ENCODE measurements around the gene IRF2BPL.

Gene IRF2BPL

DNA sequence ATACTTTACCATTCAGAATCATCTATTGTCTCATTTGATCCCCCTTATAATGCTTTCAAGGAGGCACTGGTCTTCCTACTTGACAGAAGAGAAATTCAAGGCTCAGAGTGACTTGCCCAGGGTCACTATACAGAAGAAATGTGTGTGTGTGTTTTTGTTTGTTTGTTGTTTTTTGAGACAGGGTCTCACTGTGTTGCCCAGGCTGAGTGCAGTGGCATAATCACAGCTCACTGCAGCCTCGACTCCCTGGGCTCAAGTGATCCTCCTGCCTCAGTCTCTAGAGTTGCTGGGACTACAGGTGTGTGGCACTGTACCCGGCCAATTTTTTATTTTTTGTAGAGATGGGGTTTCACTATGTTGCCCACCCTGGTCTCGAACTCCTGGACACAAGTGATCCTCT lies 22.9 kb downstream of the IRF2BPL start:
- TF ChIP-seq, protein P1, sequence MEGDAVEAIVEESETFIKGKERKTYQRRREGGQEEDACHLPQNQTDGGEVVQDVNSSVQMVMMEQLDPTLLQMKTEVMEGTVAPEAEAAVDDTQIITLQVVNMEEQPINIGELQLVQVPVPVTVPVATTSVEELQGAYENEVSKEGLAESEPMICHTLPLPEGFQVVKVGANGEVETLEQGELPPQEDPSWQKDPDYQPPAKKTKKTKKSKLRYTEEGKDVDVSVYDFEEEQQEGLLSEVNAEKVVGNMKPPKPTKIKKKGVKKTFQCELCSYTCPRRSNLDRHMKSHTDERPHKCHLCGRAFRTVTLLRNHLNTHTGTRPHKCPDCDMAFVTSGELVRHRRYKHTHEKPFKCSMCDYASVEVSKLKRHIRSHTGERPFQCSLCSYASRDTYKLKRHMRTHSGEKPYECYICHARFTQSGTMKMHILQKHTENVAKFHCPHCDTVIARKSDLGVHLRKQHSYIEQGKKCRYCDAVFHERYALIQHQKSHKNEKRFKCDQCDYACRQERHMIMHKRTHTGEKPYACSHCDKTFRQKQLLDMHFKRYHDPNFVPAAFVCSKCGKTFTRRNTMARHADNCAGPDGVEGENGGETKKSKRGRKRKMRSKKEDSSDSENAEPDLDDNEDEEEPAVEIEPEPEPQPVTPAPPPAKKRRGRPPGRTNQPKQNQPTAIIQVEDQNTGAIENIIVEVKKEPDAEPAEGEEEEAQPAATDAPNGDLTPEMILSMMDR (conservative IDR thresholded peaks at IDR 0.05): no peak
- TF ChIP-seq ZFX (IDR thresholded peaks at IDR 0.05): no peak
- H3K27ac ChIP-seq: peak overlapping the region; percentile 90

DNA sequence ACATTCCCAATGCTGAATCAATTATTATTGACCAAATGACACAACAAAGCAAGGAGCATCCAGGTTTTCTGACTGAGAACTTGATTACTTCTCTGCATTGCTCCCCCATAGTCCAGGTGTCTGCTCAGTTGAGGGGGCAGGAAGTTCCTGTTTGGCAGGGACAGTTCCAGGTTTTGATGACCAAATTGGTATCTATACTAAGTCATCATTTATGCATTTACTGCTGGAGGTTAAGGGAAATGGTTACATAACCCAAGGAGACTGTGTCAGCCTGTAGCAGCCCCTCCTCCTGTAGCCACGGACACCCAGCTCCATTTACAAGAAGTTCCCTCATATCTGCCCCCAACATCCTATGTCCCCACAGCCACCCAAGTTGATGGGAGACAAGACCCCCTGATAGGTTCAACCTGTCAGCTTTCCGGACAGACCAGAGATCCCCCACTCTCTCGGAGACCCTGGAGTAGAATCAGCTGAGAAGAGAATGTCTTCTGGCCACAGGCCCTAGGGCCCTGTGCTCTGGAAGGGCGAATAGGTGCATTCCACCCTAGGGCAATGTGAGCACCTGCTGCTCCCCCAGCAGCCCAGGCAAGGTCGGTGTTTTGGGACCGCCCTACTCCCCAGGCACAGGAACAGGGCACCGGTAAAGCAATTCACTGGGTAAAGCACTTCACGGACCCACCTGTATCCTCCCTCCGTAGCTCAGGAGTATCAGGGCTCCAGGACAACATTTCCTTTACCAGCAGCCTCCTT lies 23.6 kb downstream of the IRF2BPL start:
- TF ChIP-seq ZFX (IDR thresholded peaks at IDR 0.05): no peak
- peak overlapping the region; percentile 90 for H3K27ac ChIP-seq

GRCh38 chr14:77003960-77004710 lies 24.4 kb downstream of the IRF2BPL start:
- TF ChIP-seq, protein P1 (conservative IDR thresholded peaks at IDR 0.05): no peak
- TF ChIP-seq ZFX (IDR thresholded peaks at IDR 0.05): 0 out of 2 replicates have a peak, but pooled peaks have one; percentile 16
- peak overlapping the region; percentile 90 for H3K27ac ChIP-seq

- no peak for TF ChIP-seq ZFX (IDR thresholded peaks at IDR 0.05)
- TF ChIP-seq, protein P1 (conservative IDR thresholded peaks at IDR 0.05): no peak
- peak overlapping the region; percentile 90 for H3K27ac ChIP-seq
These were observed 25.6 kb downstream of the IRF2BPL start for GRCh38 chr14:77002889-77003288.

GRCh38 chr14:77002335-77002734 lies 26.2 kb downstream of the IRF2BPL start:
- no peak overlapping the region for H3K27ac ChIP-seq

GRCh38 chr14:77000340-77001270 lies 27.9 kb downstream of the IRF2BPL start:
- H3K27ac ChIP-seq: no peak overlapping the region
- TF ChIP-seq ZFX (IDR thresholded peaks at IDR 0.05): no peak
- TF ChIP-seq, protein P1 (conservative IDR thresholded peaks at IDR 0.05): no peak

More at GRCh38 chr14:77002335-77002734, 26.2 kb downstream of the IRF2BPL start:
- no peak for TF ChIP-seq ZFX (IDR thresholded peaks at IDR 0.05)
- TF ChIP-seq, protein P1 (conservative IDR thresholded peaks at IDR 0.05): no peak

DNA sequence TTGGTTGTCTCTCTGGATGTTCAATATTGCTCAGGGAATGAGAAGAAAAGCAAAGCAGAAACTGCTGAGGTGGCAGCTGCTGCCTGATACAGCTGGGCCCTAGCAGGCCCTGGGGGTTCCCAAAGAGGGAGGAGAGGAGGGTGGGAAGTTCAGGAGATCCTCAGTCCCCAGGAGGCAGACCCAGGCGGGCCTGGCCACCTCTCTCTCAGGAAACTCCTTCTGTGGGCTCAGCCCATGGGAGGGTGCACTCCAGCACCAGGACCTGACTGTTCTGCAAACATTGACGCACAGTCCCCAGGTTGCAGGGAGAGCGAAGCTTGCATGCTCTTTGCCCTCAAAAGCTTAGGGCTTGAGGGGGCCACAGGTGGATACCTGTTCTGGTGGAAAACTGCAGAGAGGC lies 29.6 kb downstream of the IRF2BPL start:
- H3K27ac ChIP-seq: no peak overlapping the region
- no peak for TF ChIP-seq ZFX (IDR thresholded peaks at IDR 0.05)
- TF ChIP-seq, protein P1 (conservative IDR thresholded peaks at IDR 0.05): no peak

All from C4-2B (cell line).